Mesenchymal stem cell (in vitro differentiated cells and primary cell): Measurements from ENCODE around the gene LMF1.

Source experiments
- DNase-seq: peaks from one replicate; pipeline ENCODE4 v3.0.0-alpha.2; 2013
- H2AFZ ChIP-seq: one replicate; pipeline ENCODE4 v1.6.1; 2013; ENCODE audit warnings: low read depth, mild to moderate bottlenecking, control low read depth, inconsistent platforms, low read length, moderate library complexity
- H2AK5ac ChIP-seq: 2 replicates; pipeline ENCODE4 v1.6.1; 2013; ENCODE audit warnings: low read length, moderate library complexity, mild to moderate bottlenecking, inconsistent platforms; ENCODE audit not compliant: severe bottlenecking
- H2BK120ac ChIP-seq: one replicate; pipeline ENCODE4 v1.6.1; 2013; ENCODE audit warnings: low read depth, mild to moderate bottlenecking, inconsistent platforms, low read length, moderate library complexity
- H2BK12ac ChIP-seq, 2 experiments: one replicate each; pipeline ENCODE4 v1.6.1; 2013; ENCODE audit warnings: inconsistent platforms in 2 of 2, low read length in 2 of 2, mild to moderate bottlenecking in 2 of 2, moderate library complexity in 2 of 2, control low read depth in 1 of 2
- H2BK15ac ChIP-seq: one replicate; pipeline ENCODE4 v1.6.1; 2013; ENCODE audit warnings: mild to moderate bottlenecking, low read depth, inconsistent platforms; ENCODE audit not compliant: poor library complexity, severe bottlenecking
- H2BK5ac ChIP-seq: 2 replicates; pipeline ENCODE4 v1.6.1; 2013; ENCODE audit warnings: low read depth, mild to moderate bottlenecking, low read length, control low read depth, inconsistent platforms; ENCODE audit not compliant: poor library complexity, severe bottlenecking
- H3K14ac ChIP-seq, 2 experiments: one replicate each; pipeline ENCODE4 v1.6.1; 2013; ENCODE audit warnings: inconsistent platforms in 2 of 2, low read length in 2 of 2, control low read depth in 1 of 2, mild to moderate bottlenecking in 1 of 2, moderate library complexity in 1 of 2
- H3K18ac ChIP-seq, 2 experiments: one replicate each; pipeline ENCODE4 v1.6.1; 2013; ENCODE audit warnings: inconsistent platforms in 2 of 2, low read length in 2 of 2, control low read depth in 1 of 2, low read depth in 1 of 2, mild to moderate bottlenecking in 1 of 2
- H3K23ac ChIP-seq, 2 experiments: one replicate each; pipeline ENCODE4 v1.6.1; 2013; ENCODE audit warnings: inconsistent platforms in 2 of 2, low read length in 2 of 2, mild to moderate bottlenecking in 2 of 2, moderate library complexity in 2 of 2, control low read depth in 1 of 2
- H3K27ac ChIP-seq: 2 replicates; pipeline ENCODE4 v1.5.1; 2013; ENCODE audit warnings: mild to moderate bottlenecking, moderate library complexity, low read length, control low read depth, inconsistent platforms; ENCODE audit not compliant: poor library complexity, severe bottlenecking
- H3K27me3 ChIP-seq, 2 experiments: 2 replicates each; pipeline versions ENCODE4 v1.6.1 to v1.7.0; 2013; ENCODE audit warnings: low read length in 2 of 2, mild to moderate bottlenecking in 2 of 2, moderate library complexity in 2 of 2, control low read depth in 1 of 2, inconsistent platforms in 1 of 2; ENCODE audit not compliant: control insufficient read depth in 1 of 2, insufficient read depth in 1 of 2
- H3K36me3 ChIP-seq, 2 experiments: 2 replicates each; pipeline versions ENCODE4 v1.6.1 to v1.7.0; 2013; ENCODE audit warnings: low read length in 2 of 2, control low read depth in 1 of 2, inconsistent platforms in 1 of 2, low read depth in 1 of 2, mild to moderate bottlenecking in 1 of 2; ENCODE audit not compliant: insufficient read depth in 2 of 2, control insufficient read depth in 1 of 2
- H3K4ac ChIP-seq, 2 experiments: one replicate each; pipeline ENCODE4 v1.6.1; 2013; ENCODE audit warnings: inconsistent platforms in 2 of 2, low read length in 2 of 2, mild to moderate bottlenecking in 2 of 2, moderate library complexity in 2 of 2, control low read depth in 1 of 2, low read depth in 1 of 2
- H3K4me1 ChIP-seq: 2 replicates; pipeline ENCODE4 v1.6.1; 2013; ENCODE audit warnings: low read depth, low read length, control low read depth; ENCODE audit not compliant: control insufficient read depth, insufficient read depth
- H3K4me2 ChIP-seq: 2 replicates; pipeline ENCODE4 v1.6.1; 2013; ENCODE audit warnings: low read length, mild to moderate bottlenecking, inconsistent platforms; ENCODE audit not compliant: poor library complexity, severe bottlenecking
- H3K4me3 ChIP-seq, 2 experiments: 2 replicates each; pipeline versions ENCODE4 v1.5.1 to v1.7.0; 2013; ENCODE audit warnings: low read length in 2 of 2, mild to moderate bottlenecking in 2 of 2, control low read depth in 1 of 2, low read depth in 1 of 2; ENCODE audit not compliant: insufficient read depth in 1 of 2
- H3K79me1 ChIP-seq: replicated peaks from 2 replicates; pipeline ENCODE4 v1.6.1; 2013; ENCODE audit warnings: mild to moderate bottlenecking, control low read depth, low read length, inconsistent platforms; ENCODE audit not compliant: poor library complexity, severe bottlenecking
- H3K9ac ChIP-seq: 2 replicates; pipeline ENCODE4 v1.7.0; 2013; ENCODE audit warnings: mild to moderate bottlenecking, low read length, moderate library complexity
- H3K9me3 ChIP-seq: 2 replicates; pipeline ENCODE4 v1.7.0; 2013; ENCODE audit warnings: mild to moderate bottlenecking, low read length; ENCODE audit not compliant: control insufficient read depth
- H4K8ac ChIP-seq: one replicate; pipeline ENCODE4 v1.6.1; 2013; ENCODE audit warnings: inconsistent platforms, mild to moderate bottlenecking, low read length, moderate library complexity
- H4K91ac ChIP-seq: one replicate; pipeline ENCODE4 v1.6.1; 2013; ENCODE audit warnings: mild to moderate bottlenecking, low read length, inconsistent platforms
- WGBS: methylation state at CpG from one replicate; pipeline ENCODE4 v1.1.7; 2013; ENCODE audit warnings: mixed read lengths; 5-methylcytosine and 5-hydroxymethylcytosine counted together

The LMF1 gene

DNA sequence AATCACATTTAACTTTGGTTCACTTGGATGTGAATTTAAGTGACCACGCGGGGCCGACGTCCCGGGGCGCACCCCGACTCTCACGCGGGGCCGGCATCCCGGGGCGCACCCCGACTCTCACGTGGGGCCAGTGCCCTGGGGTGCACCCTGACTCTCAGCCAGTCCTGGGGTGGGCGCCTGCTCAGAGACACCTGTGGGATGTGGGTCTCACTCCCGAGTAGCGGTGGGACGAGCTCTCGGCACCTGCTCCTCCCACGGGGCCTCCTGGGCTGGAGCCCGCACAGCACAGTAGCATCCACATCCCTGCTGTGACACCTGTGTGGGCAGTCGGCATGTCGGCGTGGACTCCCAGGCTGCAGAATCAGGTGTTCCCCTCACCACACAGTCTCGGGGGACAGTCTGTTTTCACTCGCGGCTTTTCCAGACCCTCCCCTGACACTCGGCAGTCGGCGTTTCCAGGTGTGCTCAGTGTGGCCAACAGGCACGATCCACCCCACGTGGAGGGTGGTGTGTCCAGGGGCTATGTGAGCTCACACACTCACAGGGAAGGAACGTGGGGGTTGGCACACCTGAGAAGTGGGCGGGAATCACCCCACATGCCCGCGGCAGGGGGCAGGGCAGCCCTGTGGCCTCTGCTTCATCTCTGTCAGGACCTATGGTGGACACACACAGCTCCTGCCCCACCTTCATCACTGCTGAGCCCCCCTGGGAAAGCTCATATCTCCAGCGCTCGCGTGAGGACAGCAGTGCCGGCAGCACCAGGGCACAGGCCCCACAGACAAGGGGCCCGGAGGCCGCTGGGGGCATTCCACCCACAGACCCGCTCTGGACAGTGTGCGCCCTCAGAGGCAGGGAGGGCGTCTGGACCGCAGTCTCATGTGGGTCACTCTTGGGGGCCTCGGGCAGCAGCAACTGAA lies 51.8 kb downstream of the LMF1 start:
- WGBS = 93% methylated on average over 47 of the region's 47 CpGs
- H3K4ac ChIP-seq = no peak overlapping the region
- no peak overlapping the region for H2BK120ac ChIP-seq

DNA sequence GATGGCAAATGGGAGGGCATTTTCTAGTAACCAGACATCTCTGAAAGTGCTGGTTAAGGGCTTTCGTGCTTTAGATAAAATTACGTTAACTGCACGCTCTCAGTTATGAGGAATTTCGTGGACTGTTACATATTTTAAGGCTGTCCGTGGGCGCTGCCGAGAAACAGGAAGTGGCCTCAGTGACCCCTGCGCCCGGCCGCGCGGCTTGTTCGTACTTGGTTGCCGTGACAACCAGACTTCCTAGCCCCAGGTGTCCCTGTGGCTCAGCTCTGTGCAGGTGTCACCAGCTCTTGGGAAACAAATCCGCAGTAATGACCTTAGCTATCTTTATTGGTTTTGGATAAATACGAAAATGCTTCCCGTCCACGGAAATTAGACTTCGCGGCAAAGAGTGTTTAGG lies 52.7 kb downstream of the LMF1 start:
- Histone ChIP-seq H3K4me2 (no peak overlapping the region), H3K4me3 (no peak overlapping the region), H3K18ac (no peak overlapping the region), H3K27me3 (no peaks in the 10 kb centered on the region), H3K27ac (no peak overlapping the region), H3K14ac (no peak overlapping the region), H2AK5ac (no peak overlapping the region), H3K36me3 (peaks cover 4 to 9% of the 10 kb centered on the region in 2 experiments), H3K4ac (no peak overlapping the region), H2AFZ (no peak overlapping the region), H3K79me1 (no peaks in the 10 kb centered on the region), H3K23ac (no peak overlapping the region), H2BK120ac (no peak overlapping the region), H2BK15ac (no peak overlapping the region), H3K9me3 (peaks cover 1% of the 10 kb centered on the region), H4K8ac (no peak overlapping the region), H2BK12ac (no peak overlapping the region), H4K91ac (no peak overlapping the region), H2BK5ac (no peak overlapping the region), H3K9ac (no peak overlapping the region), H3K4me1 (peaks cover 8% of the 10 kb centered on the region)
- WGBS = 85% methylated on average over 20 of the region's 20 CpGs
- DNase-seq = no peak

More for the DNA sequence above, 51.8 kb downstream of the LMF1 start:
- H3K4me2 ChIP-seq = no peak overlapping the region
- H3K9ac ChIP-seq = no peak overlapping the region
- peaks cover 5 to 6% of the 10 kb centered on the region in 2 experiments for H3K36me3 ChIP-seq
- H2AK5ac ChIP-seq = no peak overlapping the region
- H2AFZ ChIP-seq = no peak overlapping the region
- peaks cover 8% of the 10 kb centered on the region for H3K9me3 ChIP-seq
- H3K27me3 ChIP-seq = no peaks in the 10 kb centered on the region
- no peak overlapping the region for H2BK15ac ChIP-seq
- H3K18ac ChIP-seq = no peak overlapping the region
- H2BK12ac ChIP-seq = no peak overlapping the region
- H3K27ac ChIP-seq = no peak overlapping the region
- H4K91ac ChIP-seq = no peak overlapping the region
- no peaks in the 10 kb centered on the region for H3K79me1 ChIP-seq
- H3K4me1 ChIP-seq = peaks cover 8% of the 10 kb centered on the region
- no peak for DNase-seq
- no peak overlapping the region for H3K14ac ChIP-seq
- no peak overlapping the region for H2BK5ac ChIP-seq
- H3K4me3 ChIP-seq = no peak overlapping the region
- no peak overlapping the region for H4K8ac ChIP-seq
- H3K23ac ChIP-seq = no peak overlapping the region

DNA sequence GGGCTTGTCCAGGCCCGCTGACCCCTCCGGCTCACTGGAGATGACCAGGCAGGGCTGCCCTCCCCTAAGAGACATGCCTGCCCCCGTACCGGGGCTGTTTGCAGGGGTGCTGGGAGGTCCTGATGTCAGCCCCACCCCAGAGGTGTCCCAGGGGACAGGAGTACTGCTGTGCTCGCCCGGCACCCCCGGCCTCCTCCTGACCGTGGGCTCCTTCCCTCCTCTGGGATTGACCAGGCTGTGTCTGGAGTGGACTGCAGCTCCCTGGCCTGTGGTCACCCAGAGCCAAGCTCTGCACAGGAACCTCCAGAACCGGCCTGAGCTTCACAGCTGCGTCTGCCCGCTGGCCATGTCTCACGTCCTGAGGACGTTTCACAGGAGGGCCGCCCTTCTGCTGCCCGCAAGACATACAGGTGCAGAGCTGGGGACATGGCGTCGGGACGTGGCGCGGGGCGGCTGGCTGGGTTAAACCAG lies 53.2 kb downstream of the LMF1 start:
- Histone ChIP-seq H3K27ac (no peak overlapping the region), H3K9ac (no peak overlapping the region), H3K4me3 (no peak overlapping the region), H2BK15ac (no peak overlapping the region), H3K4ac (no peak overlapping the region), H2AK5ac (no peak overlapping the region), H2BK12ac (no peak overlapping the region), H3K27me3 (no peaks in the 10 kb centered on the region), H2BK120ac (no peak overlapping the region), H3K4me1 (peaks cover 8% of the 10 kb centered on the region), H3K36me3 (peaks cover 4 to 9% of the 10 kb centered on the region in 2 experiments), H3K18ac (no peak overlapping the region), H4K91ac (no peak overlapping the region), H3K14ac (no peak overlapping the region), H3K9me3 (no peaks in the 10 kb centered on the region), H3K23ac (no peak overlapping the region), H4K8ac (no peak overlapping the region), H2BK5ac (no peak overlapping the region), H2AFZ (no peak overlapping the region), H3K79me1 (no peaks in the 10 kb centered on the region), H3K4me2 (no peak overlapping the region)
- DNase-seq = no peak
- 95% methylated on average over 21 of the region's 21 CpGs for WGBS

DNA sequence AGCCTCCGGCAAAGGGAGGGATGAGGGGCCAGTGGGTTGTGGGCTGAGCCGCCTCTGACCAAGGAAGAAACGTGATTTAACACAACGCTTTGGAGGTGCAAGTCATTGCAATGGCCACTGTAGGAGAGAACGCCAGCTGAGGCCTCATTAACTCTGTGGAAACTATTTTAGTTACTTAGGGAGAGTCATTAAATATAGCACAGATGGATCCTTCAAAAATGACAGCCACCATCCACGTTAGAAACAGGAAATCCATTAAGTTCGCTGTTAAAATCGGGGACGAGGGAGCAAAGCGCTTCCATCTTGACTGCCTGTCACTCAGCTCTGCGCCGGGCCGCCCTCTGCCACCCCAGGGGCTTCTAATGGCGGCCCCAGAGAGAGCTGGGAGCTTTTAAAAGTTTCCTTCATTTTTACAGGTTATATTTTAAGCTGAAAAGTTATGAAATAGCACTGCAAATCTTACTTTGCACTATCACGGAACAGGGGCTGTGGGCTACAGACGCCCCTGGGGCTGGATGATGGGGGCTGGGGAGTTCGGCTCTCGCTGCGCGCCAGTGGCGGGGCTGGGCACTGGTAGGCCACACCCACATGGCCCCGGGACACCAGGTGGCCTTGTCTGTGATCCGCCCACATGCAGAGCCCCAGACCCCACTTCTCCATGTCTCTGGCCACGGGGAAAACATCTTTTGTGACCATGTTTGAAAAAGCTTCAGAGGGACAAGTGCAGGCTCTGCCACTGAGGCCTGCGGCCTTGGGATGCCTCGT lies 54.6 kb downstream of the LMF1 start:
- Histone ChIP-seq H2BK12ac (no peak overlapping the region), H3K27ac (no peak overlapping the region), H2BK120ac (no peak overlapping the region), H3K4me1 (peaks cover 7% of the 10 kb centered on the region), H4K8ac (no peak overlapping the region), H3K14ac (no peak overlapping the region), H2BK5ac (no peak overlapping the region), H3K4me2 (no peak overlapping the region), H4K91ac (no peak overlapping the region), H3K36me3 (peaks cover 0 to 5% of the 10 kb centered on the region in 2 experiments), H3K79me1 (no peaks in the 10 kb centered on the region), H2BK15ac (no peak overlapping the region), H3K4ac (no peak overlapping the region), H2AFZ (no peak overlapping the region), H3K23ac (no peak overlapping the region), H3K9ac (no peak overlapping the region), H2AK5ac (no peak overlapping the region), H3K4me3 (no peak overlapping the region), H3K18ac (no peak overlapping the region), H3K27me3 (no peaks in the 10 kb centered on the region), H3K9me3 (no peaks in the 10 kb centered on the region)
- DNase-seq = no peak
- 75% methylated on average over 24 of the region's 26 CpGs for WGBS
